CD4-positive, alpha-beta T cell (primary cell): Measurements from ENCODE around the gene SWAP70. TPM values are rescaled to one million over a fixed set of nuclear protein-coding genes. Genes with fewer than 3 reads are reported as not detected.
"Not testable (repeated sequence)": the region's sequence is repeated elsewhere in the genome, so short reads cannot be mapped to it uniquely, and the experiment has no call there.

Experiments
- ATAC-seq: fragments of 200-7000 bp; cut with Tn5 transposase; one replicate; pipeline ENCODE4 v1.10.0; 2022; ENCODE audit warnings: mild to moderate bottlenecking; ENCODE audit not compliant: poor library complexity
- CTCF ChIA-PET: fragments of 350-600 bp; sonication (Branson Sonifier 250); formaldehyde crosslinking; loops from one replicate; lab custom pipeline; 2021; ENCODE audit warnings: antibody characterized with exemption, inconsistent platforms; lab: Charles Lee
- POLR2A ChIA-PET: fragments of 350-600 bp; sonication (Branson Sonifier 250); formaldehyde crosslinking; loops from one replicate; lab custom pipeline; 2021; ENCODE audit warnings: antibody characterized with exemption, inconsistent platforms; lab: Charles Lee
- DNase-seq, 14 experiments: peaks; one replicate each; pipeline ENCODE4 v3.0.0-alpha.2; 2013 to 2020; ENCODE audit warnings: mixed read lengths in 2 of 14
- H3K27ac ChIP-seq, 2 donors: one replicate each; pipeline versions ENCODE4 v1.5.1 to v1.7.0; 2013; ENCODE audit warnings: low read length in 2 of 2, low read depth in 1 of 2, mild to moderate bottlenecking in 1 of 2
- H3K27me3 ChIP-seq, 2 experiments: 1 replicate in 1 of 2; 2 replicates in 1 of 2; pipeline versions ENCODE4 v1.6.1 to v1.7.0; 2013; ENCODE audit warnings: low read length in 2 of 2, control low read depth in 1 of 2, mild to moderate bottlenecking in 1 of 2, moderate library complexity in 1 of 2; ENCODE audit not compliant: insufficient read depth in 2 of 2, control insufficient read depth in 1 of 2
- H3K36me3 ChIP-seq: one replicate; pipeline ENCODE4 v1.6.1; 2013; ENCODE audit warnings: low read length, control low read depth; ENCODE audit not compliant: insufficient read depth
- H3K4me1 ChIP-seq: one replicate; pipeline ENCODE4 v1.6.1; 2013; ENCODE audit warnings: low read length, control low read depth; ENCODE audit not compliant: insufficient read depth
- H3K4me3 ChIP-seq: one replicate; pipeline ENCODE4 v1.5.1; 2013; ENCODE audit warnings: mild to moderate bottlenecking, low read length, moderate library complexity
- H3K9me3 ChIP-seq, 2 experiments: 1 replicate in 1 of 2; 2 replicates in 1 of 2; pipeline versions ENCODE4 v1.6.1 to v1.7.0; 2013; ENCODE audit warnings: low read length in 2 of 2, mild to moderate bottlenecking in 2 of 2, control low read depth in 1 of 2, moderate library complexity in 1 of 2; ENCODE audit not compliant: control insufficient read depth in 1 of 2, insufficient read depth in 1 of 2
- H3K27ac Mint-ChIP-seq: one replicate; pipeline ENCODE4 v1.8.0; 2020; ENCODE audit warnings: mixed read lengths
- H3K27me3 Mint-ChIP-seq: one replicate; pipeline ENCODE4 v1.8.0; 2021; ENCODE audit warnings: mixed read lengths
- H3K36me3 Mint-ChIP-seq: one replicate; pipeline ENCODE4 v1.8.0; 2021; ENCODE audit warnings: low read depth, mixed read lengths
- H3K4me1 Mint-ChIP-seq: one replicate; pipeline ENCODE4 v1.8.0; 2021; ENCODE audit warnings: low read depth, mixed read lengths
- H3K4me3 Mint-ChIP-seq: one replicate; pipeline ENCODE4 v1.8.0; 2020; ENCODE audit warnings: mild to moderate bottlenecking, mixed read lengths
- H3K9me3 Mint-ChIP-seq: one replicate; pipeline ENCODE4 v1.8.0; 2020; ENCODE audit warnings: mixed read lengths
- intact Hi-C, 2 experiments: fragments of 100-400 bp; cut with DNase I in 1 of 2; cut with micrococcal nuclease in 1 of 2; formaldehyde crosslinking; loops; one replicate each; pipeline versions ENCODE4 v1.15.1 to v1.9.0; 2023 to 2025; cut with DNase I, micrococcal nuclease
- total RNA-seq, 174 experiments: library from RNA in 2 of 174; stranded (reverse) in 2 of 174; gene quantifications; one replicate each; pipeline ENCODE4 v1.2.3 and lab custom pipeline; 2021 to 2026
- TF ChIP-seq, protein P1 (sequence below): fragments of 200-600 bp; IDR thresholded peaks from one replicate; pipeline ENCODE4 v1.8.0; 2022; ENCODE audit warnings: antibody characterized with exemption, mild to moderate bottlenecking

The SWAP70 gene
- total RNA-seq, 2 experiments from 2014 or later = 4.0 to 4.1 TPM

- TF ChIP-seq, protein P1, sequence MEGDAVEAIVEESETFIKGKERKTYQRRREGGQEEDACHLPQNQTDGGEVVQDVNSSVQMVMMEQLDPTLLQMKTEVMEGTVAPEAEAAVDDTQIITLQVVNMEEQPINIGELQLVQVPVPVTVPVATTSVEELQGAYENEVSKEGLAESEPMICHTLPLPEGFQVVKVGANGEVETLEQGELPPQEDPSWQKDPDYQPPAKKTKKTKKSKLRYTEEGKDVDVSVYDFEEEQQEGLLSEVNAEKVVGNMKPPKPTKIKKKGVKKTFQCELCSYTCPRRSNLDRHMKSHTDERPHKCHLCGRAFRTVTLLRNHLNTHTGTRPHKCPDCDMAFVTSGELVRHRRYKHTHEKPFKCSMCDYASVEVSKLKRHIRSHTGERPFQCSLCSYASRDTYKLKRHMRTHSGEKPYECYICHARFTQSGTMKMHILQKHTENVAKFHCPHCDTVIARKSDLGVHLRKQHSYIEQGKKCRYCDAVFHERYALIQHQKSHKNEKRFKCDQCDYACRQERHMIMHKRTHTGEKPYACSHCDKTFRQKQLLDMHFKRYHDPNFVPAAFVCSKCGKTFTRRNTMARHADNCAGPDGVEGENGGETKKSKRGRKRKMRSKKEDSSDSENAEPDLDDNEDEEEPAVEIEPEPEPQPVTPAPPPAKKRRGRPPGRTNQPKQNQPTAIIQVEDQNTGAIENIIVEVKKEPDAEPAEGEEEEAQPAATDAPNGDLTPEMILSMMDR = no peak
- Mint-ChIP-seq H3K4me1 (peaks cover 32% of the 10 kb centered on the region), H3K27ac (no peak overlapping the region), H3K27me3 (no peaks in the 10 kb centered on the region), H3K36me3 (no peaks in the 10 kb centered on the region), H3K9me3 (no peaks in the 10 kb centered on the region), H3K4me3 (no peak overlapping the region)
- intact Hi-C loops = no loop called here
- Histone ChIP-seq H3K27ac (no peak overlapping the region), H3K4me1 (peaks cover 9% of the 10 kb centered on the region), H3K36me3 (no peaks in the 10 kb centered on the region), H3K9me3 (no peaks in the 10 kb centered on the region), H3K4me3 (no peak overlapping the region), H3K27me3 (no peaks in the 10 kb centered on the region)
- ATAC-seq = no peak
- CTCF ChIA-PET = no interaction called here
- POLR2A ChIA-PET = interaction anchor here (0.6 kb wide), 1 partner anchor 62 kb away, joined by 4 read pairs; no protein-coding TSS in a partner anchor
- DNase-seq = no peak
Measured at GRCh38 chr11:9704037-9704436, 40.2 kb downstream of the SWAP70 start.

- intact Hi-C loops = no loop called here
- TF ChIP-seq, protein P1 = no peak
- ChIA-PET CTCF (no interaction called here), POLR2A (interaction anchor here (0.6 kb wide), 1 partner anchor 62 kb away, joined by 4 read pairs; no protein-coding TSS in a partner anchor)
- Mint-ChIP-seq H3K27me3 (no peaks in the 10 kb centered on the region), H3K27ac (no peak overlapping the region), H3K9me3 (no peaks in the 10 kb centered on the region), H3K4me1 (peaks cover 32% of the 10 kb centered on the region), H3K36me3 (no peaks in the 10 kb centered on the region), H3K4me3 (no peak overlapping the region)
- Histone ChIP-seq H3K27ac (no peak overlapping the region), H3K27me3 (no peaks in the 10 kb centered on the region), H3K4me1 (peaks cover 9% of the 10 kb centered on the region), H3K4me3 (no peak overlapping the region), H3K36me3 (no peaks in the 10 kb centered on the region), H3K9me3 (no peaks in the 10 kb centered on the region)
- DNase-seq (no peak), ATAC-seq (no peak)
Measured at GRCh38 chr11:9704620-9705019, 40.7 kb downstream of the SWAP70 start.

DNA sequence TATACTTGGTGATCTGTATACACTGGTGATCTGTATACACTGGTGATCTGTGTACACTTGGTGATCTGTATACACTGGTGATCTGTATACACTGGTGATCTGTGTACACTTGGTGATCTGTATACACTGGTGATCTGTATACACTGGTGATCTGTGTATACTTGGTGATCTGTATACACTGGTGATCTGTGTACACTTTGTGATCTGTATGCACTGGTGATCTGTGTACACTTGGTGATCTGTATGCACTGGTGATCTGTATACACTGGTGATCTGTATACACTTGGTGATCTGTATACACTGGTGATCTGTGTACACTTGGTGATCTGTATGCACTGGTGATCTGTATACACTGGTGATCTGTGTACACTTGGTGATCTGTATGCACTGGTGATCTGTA is 41.5 kb downstream of the SWAP70 start:
- H3K4me1 ChIP-seq, H3K9me3 ChIP-seq, ATAC-seq, H3K4me3 Mint-ChIP-seq, POLR2A ChIA-PET, H3K27me3 Mint-ChIP-seq, DNase-seq, H3K36me3 ChIP-seq, intact Hi-C loops, CTCF ChIA-PET, H3K27me3 ChIP-seq, H3K4me3 ChIP-seq, H3K9me3 Mint-ChIP-seq, H3K27ac ChIP-seq, H3K36me3 Mint-ChIP-seq, H3K27ac Mint-ChIP-seq: not testable (repeated sequence)
- peaks cover 26% of the 10 kb centered on the region for H3K4me1 Mint-ChIP-seq

GRCh38 chr11:9708544-9708943 is 44.7 kb downstream of the SWAP70 start:
- Histone ChIP-seq H3K9me3 (no peaks in the 10 kb centered on the region), H3K4me1 (peaks cover under 1% of the 10 kb centered on the region), H3K4me3 (no peak overlapping the region), H3K36me3 (no peaks in the 10 kb centered on the region), H3K27ac (no peak overlapping the region), H3K27me3 (no peaks in the 10 kb centered on the region)
- Mint-ChIP-seq H3K9me3 (no peaks in the 10 kb centered on the region), H3K27me3 (no peaks in the 10 kb centered on the region), H3K4me1 (peaks cover 2% of the 10 kb centered on the region), H3K36me3 (no peaks in the 10 kb centered on the region), H3K4me3 (no peak overlapping the region), H3K27ac (no peak overlapping the region)
- ATAC-seq (no peak), DNase-seq (no peak)
- ChIA-PET CTCF (no interaction called here), POLR2A (no interaction called here)
- intact Hi-C loops = no loop called here
- TF ChIP-seq, protein P1 = no peak
